PC-3 (cell line): ENCODE results near the gene DOCK10.

Experiments
- CTCF ChIP-seq: fragments of 300-600 bp; sonication (generic); conservative IDR thresholded peaks from 2 replicates; pipeline ENCODE4 v1.5.1; 2017; ENCODE audit warnings: antibody characterized with exemption, low read depth, mild to moderate bottlenecking, low read length
- EZH2 ChIP-seq: fragments of 300-600 bp; sonication (generic); IDR thresholded peaks from one replicate; pipeline ENCODE4 v1.6.1; 2017; ENCODE audit warnings: antibody characterized with exemption, mild to moderate bottlenecking, low read length; ENCODE audit not compliant: unreplicated experiment
- EZH2phosphoT487 ChIP-seq: fragments of 300-600 bp; sonication (generic); IDR thresholded peaks from 2 replicates; pipeline ENCODE4 v1.6.1; 2018; ENCODE audit warnings: mild to moderate bottlenecking, antibody characterized with exemption, low read length, borderline replicate concordance

GRCh38 chr2:224941960-224942359 lies 100.3 kb downstream of the DOCK10 start:
- TF ChIP-seq CTCF (no peak), EZH2phosphoT487 (no peak), EZH2 (no peak)
